Stimulated activated naive CD4-positive, alpha-beta T cell treated with Interleukin-2 at 50 U/mL for 16 hours (primary cell): ENCODE results near the gene CHRNA5.
"Not testable (repeated sequence)": the region's sequence is repeated elsewhere in the genome, so short reads cannot be mapped to it uniquely, and the experiment has no call there.

Experiments
- DNase-seq: peaks from one replicate; lab custom pipeline; 2025; lab: John Stamatoyannopoulos, UW

CHRNA5 gene

GRCh38 chr15:78565951-78566774 is 843 bp downstream of the CHRNA5 start:
- DNase-seq = no peak

DNA sequence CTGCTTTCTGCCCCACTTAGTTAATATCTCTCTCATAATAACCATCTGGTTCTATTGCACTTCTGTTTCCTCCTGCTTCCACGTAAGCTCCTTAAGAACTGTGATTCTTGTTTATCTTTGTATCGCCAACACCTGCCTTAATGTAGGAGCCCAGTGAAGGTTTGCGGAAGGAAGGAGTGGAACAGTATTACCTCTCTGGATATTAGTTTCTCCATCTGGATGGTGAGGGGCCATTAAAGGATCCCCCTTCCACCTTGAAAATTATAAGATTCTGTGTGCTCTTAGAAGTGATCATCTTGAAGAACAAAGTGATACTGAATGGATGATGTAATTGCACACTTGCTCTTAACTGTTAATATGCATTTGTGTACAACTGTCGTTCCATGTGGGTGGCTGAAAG is 2.2 kb downstream of the CHRNA5 start:
- DNase-seq = no peak

DNA sequence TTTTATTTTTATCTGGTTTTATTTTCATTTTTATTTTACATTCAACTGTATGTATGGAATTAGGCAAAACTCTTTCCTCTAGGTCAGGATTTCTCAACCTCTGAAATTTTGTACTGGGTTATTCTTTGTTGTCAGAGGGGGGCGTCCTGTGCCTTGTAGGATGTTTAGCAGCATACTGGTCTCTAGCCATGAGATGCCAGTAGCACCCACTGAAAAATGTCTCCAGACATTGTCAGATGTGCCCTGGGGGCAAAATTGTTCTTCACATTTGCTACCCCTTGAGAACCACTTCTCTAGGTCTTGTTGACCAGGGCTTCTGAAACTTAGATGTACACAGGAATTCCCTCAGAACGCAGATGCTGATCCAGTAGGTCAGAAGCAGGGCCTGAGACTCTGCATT is 5.4 kb downstream of the CHRNA5 start:
- no peak for DNase-seq

DNA sequence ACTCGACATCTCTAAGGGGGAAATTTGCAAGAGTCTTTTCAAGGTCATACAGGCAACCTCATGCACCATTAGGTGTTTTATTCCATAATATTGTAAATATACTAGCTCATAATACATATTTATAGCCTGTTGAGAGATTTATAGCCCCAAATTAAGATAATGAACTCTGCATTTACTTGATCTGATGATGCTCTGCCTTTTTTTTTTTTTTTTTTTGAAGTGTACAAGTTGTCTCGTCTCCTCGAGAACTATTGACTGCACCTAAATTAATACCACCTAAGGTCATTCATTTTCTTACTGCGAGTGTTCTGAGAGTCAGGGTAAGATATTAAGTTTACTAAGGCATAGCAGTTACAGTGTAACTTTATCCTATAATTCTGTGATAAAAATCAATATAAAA is 6.1 kb downstream of the CHRNA5 start:
- DNase-seq = no peak

- DNase-seq = no peak
Measured at GRCh38 chr15:78573416-78573815, 8.1 kb downstream of the CHRNA5 start.

GRCh38 chr15:78574944-78575343 is 9.6 kb downstream of the CHRNA5 start:
- no peak for DNase-seq

- no peak for DNase-seq
Measured at GRCh38 chr15:78597583-78597982, 32.3 kb downstream of the CHRNA5 start.

GRCh38 chr15:78598348-78598747 is 33.0 kb downstream of the CHRNA5 start:
- DNase-seq = no peak

DNA sequence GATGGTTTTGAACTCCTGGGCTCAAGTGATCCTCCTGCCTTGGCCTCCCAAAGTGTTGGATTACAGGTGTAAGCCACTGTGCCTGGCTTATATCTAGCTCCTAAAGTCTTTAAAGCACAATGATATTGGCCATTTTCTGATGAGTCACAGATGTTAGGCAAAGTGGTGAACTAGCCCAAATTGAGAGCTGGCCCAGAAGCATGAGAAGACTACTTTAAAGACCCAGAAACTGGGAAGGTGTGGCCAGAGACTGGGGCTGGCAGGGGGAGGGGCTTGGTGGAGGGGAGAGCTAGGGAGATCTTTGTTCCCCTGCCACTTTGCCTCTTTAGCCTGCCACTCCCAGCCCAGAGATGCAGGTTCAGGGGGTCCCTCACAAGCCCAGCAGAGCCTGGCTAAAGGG is 33.9 kb downstream of the CHRNA5 start:
- no peak for DNase-seq

- DNase-seq = no peak
Measured at GRCh38 chr15:78603467-78603866, 38.1 kb downstream of the CHRNA5 start.

DNA sequence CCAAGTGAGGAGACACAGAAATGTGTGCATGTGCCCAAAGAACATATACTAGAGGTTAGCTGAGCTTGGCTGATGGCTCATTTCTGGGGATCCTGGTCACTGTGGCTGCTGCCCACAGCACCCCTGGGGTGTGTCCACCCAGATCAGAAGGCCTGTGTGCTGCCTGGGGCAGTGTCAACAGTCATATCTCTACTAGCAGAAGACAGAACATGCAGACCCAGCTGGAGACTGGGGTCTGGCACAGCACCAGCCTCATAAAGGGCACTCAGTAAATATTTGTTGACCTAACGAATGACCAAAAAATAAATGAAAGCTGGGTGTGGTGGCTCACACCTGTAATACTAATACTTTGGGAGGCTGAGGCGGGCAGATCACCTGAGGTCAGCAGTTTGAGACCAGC is 39.1 kb downstream of the CHRNA5 start:
- DNase-seq = no peak

- no peak for DNase-seq
Measured at GRCh38 chr15:78605201-78605600, 39.9 kb downstream of the CHRNA5 start.

GRCh38 chr15:78605680-78606079 is 40.4 kb downstream of the CHRNA5 start:
- DNase-seq = no peak

DNA sequence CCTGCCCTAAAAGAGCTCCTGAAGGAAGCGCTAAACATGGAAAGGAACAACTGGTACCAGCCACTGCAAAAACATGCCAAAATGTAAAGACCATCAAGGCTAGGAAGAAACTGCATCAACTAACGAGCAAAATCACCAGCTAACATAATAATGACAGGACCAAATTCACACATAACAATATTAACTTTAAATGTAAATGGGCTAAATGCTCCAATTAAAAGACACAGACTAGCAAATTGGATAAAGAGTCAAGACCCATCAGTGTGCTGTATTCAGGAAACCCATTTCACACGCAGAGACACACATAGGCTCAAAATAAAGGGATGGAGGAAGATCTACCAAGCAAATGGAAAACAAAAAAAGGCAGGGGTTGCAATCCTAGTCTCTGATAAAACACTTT is 44.2 kb downstream of the CHRNA5 start:
- DNase-seq = not testable (repeated sequence)

DNA sequence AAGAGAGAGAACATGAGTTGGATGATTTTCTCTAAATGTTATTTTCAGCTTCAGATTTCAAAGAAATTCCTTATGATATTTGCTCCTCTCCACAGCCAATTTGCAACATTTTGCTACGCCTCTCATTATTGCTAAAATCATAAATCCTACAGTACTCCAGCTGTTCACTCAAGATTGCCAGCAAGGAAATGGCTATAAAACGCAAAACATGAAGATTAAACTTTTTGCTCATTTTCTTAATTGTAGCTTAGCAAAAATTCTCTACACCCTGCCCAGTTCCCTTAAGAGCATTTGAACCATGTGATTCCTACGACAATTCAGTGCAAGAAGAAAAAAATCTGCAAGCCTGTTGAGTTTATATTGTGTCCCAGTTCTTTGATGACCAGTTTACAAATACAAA is 48.7 kb downstream of the CHRNA5 start:
- DNase-seq = no peak

GRCh38 chr15:78615151-78615589 is 49.9 kb downstream of the CHRNA5 start:
- DNase-seq = no peak

DNA sequence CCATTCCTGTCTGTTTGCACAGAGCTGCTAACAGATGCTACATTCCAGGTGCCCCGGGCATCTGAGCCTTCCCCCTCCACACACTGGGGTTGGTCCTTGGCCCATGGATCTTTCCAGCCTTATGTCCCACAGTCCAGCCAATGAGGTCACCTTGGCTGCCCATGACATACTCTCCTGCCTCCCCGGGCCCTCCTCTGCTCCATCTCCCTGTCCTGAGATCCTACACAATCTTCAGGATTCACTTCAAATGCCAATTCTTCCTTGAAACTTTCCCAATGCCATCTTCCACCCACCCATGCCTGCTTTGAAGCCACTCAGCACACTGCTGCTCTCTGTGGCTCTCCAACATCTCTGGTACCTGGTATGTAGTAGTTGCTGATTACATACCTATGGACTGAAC is 51.2 kb downstream of the CHRNA5 start:
- DNase-seq = no peak

- no peak for DNase-seq
Measured at GRCh38 chr15:78617076-78617475, 51.8 kb downstream of the CHRNA5 start.

DNA sequence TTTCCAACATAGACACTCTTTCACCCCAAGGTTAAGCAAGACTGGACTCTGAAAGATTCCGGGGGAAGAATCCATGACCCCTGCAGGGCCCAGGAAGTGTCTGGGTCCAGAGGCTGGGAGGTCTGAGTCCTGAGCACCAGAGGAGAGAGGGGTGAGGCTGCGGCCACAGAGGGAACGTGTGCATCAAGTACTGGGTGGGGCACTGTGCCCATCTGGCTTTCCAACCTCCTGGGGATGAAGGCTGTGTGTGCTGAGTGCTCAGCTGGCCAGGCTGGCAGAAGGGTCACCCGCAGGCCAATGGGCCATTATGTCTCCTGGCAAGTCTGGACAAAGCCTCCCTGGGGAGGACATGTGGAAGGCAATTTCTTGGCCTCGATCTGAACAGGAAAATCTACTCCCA is 52.2 kb downstream of the CHRNA5 start:
- no peak for DNase-seq

DNA sequence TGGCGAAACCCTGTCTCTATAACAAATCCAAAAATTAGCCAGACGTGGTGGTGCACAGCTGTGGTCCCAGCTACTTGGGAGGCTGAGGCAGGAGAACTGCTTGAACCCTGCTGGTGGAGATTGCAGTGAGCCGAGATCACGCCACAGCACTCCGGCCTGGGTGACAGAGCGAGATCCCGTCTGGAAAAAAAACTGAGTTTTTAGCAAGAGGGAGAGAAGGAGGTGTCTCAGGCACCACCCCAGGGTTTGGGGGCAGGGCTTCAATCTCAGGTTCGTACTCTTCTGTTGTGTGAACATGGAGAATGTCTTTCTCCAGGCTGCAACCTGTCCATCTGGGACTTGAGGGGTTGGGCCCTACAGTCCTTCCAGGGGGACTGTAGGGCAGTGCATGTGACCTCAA is 52.7 kb downstream of the CHRNA5 start:
- no peak for DNase-seq

- DNase-seq = peak; percentile 73
Measured at GRCh38 chr15:78618490-78618934, 53.2 kb downstream of the CHRNA5 start.

DNA sequence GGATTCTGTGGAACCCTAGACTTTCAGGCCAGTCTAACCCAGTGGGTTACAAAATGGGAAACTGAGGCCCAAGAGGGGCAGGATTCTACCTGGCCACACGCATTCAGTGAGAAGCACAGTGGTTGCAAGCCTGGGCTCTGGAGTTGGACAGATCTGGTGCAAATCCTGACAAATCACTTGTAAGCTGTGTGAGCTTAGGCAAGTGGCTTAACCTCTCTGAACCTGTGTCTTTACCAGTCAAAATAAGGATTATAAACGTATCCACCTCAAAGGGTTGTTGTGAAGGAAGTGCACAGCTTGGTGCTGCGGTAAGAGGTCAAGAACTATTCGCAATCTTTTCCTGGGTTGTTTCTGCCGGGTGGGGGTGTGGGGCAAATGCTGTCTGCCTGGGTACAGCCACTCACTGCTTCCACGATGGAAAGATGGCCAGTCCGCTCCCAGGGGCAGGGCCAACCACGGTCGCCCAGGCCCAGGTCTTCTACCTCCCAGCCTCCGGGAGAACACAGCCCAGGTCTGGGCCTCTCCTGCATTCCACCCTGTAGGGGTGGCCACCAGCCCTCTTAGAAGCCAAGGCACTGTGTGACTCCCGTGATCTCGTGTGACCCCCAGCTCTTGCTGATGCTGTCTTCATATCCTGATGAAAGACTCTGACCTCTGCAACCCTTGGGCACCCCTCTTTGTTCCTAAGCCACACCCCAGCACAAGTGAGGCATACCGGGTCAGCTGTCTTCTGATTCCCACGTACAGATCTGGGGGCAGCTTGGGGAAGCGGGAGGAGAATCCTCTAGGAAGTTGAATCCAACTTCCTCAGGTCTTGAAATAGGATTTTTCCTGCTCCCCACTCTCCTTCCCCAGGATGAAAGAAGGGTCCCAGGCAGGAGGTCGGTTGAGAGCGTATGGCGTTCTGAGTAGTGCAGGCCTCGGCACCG is 54.0 kb downstream of the CHRNA5 start:
- no peak for DNase-seq

GRCh38 chr15:78620021-78620526 is 54.8 kb downstream of the CHRNA5 start:
- no peak for DNase-seq
